ENCODE data around the gene UBE2E3.
"Not testable (repeated sequence)": the region's sequence is repeated elsewhere in the genome, so short reads cannot be mapped to it uniquely, and the experiment has no call there.

Gene UBE2E3

DNA sequence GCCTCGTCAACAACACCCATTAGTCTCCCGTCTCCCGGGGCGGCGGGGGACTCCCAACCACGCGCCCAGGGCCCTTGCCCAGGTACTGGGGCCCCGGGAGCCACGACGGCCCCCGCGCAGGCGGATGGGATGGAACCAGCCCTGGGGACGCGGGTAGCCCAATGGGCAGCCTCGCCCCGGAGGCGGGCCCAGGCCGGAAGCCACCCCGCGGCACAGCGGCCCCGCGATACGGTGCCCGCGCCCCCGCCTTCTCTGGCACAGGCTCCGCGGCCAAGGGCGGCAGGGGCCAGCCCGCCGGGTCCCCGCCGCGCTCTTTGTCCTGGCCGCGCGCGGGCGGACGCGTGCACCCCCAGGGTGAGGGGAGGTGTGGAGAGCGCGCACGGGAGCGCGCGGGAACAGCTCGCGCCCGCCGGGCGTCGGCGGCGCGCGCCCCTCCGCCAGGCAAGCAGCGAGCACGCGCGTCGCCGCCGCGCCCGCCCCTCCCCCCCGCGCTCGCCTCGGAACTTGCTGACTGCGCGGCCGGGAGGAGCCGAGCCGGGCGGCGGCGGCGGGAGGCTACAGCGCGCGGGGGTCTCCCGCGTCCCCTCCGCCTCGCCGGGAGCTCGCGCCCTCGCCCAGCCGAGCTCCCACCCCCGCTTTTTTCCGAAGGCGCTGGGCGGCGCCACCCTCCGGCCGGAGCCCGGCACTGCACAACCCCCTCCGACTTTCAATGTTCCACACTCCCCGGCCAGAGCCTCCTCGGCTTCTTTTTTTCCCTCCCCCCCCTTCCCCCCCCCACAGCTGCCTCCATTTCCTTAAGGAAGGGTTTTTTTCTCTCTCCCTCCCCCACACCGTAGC, at the start of gene UBE2E3:
Gene UBE2E3 (plus strand): TSS at position 500 of the 837 bp plus-strand sequence. CDS start 1,438 bp downstream, outside the sequence.
- Histone ChIP-seq H3K36me3 (ENCODE audit: control insufficient read depth in 1 of 2, insufficient read depth in 2 of 2, low read length in 2 of 2) (no peaks in the 10 kb centered on the region), H3K4me3 (ENCODE audit: low read depth in 1 of 2, low read length in 2 of 2) (peak within 1 kb of the TSS; percentile 84 to 93), H3K9ac (ENCODE audit: low read depth in 1 of 2, low read length in 2 of 2) (peak within 1 kb of the TSS; percentile 68 to 93), H3K9me3 (ENCODE audit: control insufficient read depth in 1 of 2, low read length in 2 of 2) (no peaks in the 10 kb centered on the region), H3K4me1 (ENCODE audit: control insufficient read depth in 1 of 2, insufficient read depth in 2 of 2, low read length in 2 of 2) (peaks cover 14 to 25% of the 10 kb centered on the region in 2 donors), H3K27me3 (ENCODE audit: control insufficient read depth in 1 of 2, insufficient read depth in 2 of 2, low read length in 2 of 2) (no peaks in the 10 kb centered on the region), H3K27ac (ENCODE audit: low read depth, low read length) (peak within 1 kb of the TSS; percentile 71)

DNA sequence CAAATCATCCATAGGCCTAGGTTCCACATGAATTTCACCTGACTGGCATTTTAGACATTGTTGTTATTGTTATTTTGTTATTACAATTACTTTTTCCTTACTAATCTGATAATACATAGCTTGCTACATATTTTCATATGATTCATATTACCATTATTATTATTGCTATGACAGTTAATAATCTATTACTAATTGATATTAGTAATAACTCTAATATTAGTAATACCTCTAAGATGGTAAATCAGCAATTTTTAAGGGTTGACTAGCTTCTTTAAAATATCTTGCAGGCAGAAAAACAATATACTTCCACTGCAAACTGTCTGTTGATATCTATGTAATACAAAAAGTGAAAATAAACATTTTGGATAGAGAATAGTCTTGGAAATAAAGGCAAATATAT, 48.6 kb upstream of the UBE2E3 start:
- Histone ChIP-seq H3K4me3 (ENCODE audit: low read depth in 1 of 2, low read length in 2 of 2) (no peak overlapping the region), H3K9me3 (ENCODE audit: control insufficient read depth in 1 of 2, low read length in 2 of 2) (no peaks in the 10 kb centered on the region), H3K36me3 (ENCODE audit: control insufficient read depth in 1 of 2, insufficient read depth in 2 of 2, low read length in 2 of 2) (no peaks in the 10 kb centered on the region), H3K4me1 (ENCODE audit: control insufficient read depth in 1 of 2, insufficient read depth in 2 of 2, low read length in 2 of 2) (no peaks in the 10 kb centered on the region), H3K27me3 (ENCODE audit: control insufficient read depth in 1 of 2, insufficient read depth in 2 of 2, low read length in 2 of 2) (no peaks in the 10 kb centered on the region), H3K9ac (ENCODE audit: low read depth in 1 of 2, low read length in 2 of 2) (no peak overlapping the region), H3K27ac (ENCODE audit: low read depth, low read length) (no peak overlapping the region)

- Histone ChIP-seq H3K4me1 (ENCODE audit: control insufficient read depth in 1 of 2, insufficient read depth in 2 of 2, low read length in 2 of 2) (no peaks in the 10 kb centered on the region), H3K27me3 (ENCODE audit: control insufficient read depth in 1 of 2, insufficient read depth in 2 of 2, low read length in 2 of 2) (no peaks in the 10 kb centered on the region), H3K4me3 (ENCODE audit: low read depth in 1 of 2, low read length in 2 of 2) (no peak overlapping the region), H3K9me3 (ENCODE audit: control insufficient read depth in 1 of 2, low read length in 2 of 2) (no peaks in the 10 kb centered on the region), H3K9ac (ENCODE audit: low read depth in 1 of 2, low read length in 2 of 2) (no peak overlapping the region), H3K36me3 (ENCODE audit: control insufficient read depth in 1 of 2, insufficient read depth in 2 of 2, low read length in 2 of 2) (no peaks in the 10 kb centered on the region), H3K27ac (ENCODE audit: low read depth, low read length) (no peak overlapping the region)
Measured at GRCh38 chr2:180933332-180933731, 47.1 kb upstream of the UBE2E3 start.

DNA sequence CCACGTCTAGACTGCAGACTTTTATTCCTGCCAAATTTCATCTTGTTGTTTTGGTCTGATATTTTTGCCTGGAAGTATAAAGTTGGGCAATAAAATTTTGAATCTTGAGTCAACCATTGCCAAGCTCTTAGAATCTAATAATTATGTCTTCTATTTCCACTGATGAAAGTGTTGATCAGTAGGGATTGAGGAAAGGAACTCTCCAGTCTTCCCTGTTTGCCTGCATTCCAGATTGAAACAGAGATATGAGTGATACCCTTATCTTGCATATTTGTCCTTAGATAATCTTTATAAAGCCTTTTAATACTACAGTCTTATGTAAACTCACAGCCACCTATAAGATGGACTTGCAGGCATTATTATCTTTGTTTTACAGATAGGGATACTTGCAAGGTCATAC, 45.5 kb upstream of the UBE2E3 start:
- Histone ChIP-seq H3K4me1 (ENCODE audit: control insufficient read depth in 1 of 2, insufficient read depth in 2 of 2, low read length in 2 of 2) (no peaks in the 10 kb centered on the region), H3K4me3 (ENCODE audit: low read depth in 1 of 2, low read length in 2 of 2) (no peak overlapping the region), H3K9me3 (ENCODE audit: control insufficient read depth in 1 of 2, low read length in 2 of 2) (no peaks in the 10 kb centered on the region), H3K9ac (ENCODE audit: low read depth in 1 of 2, low read length in 2 of 2) (no peak overlapping the region), H3K27me3 (ENCODE audit: control insufficient read depth in 1 of 2, insufficient read depth in 2 of 2, low read length in 2 of 2) (no peaks in the 10 kb centered on the region), H3K36me3 (ENCODE audit: control insufficient read depth in 1 of 2, insufficient read depth in 2 of 2, low read length in 2 of 2) (no peaks in the 10 kb centered on the region), H3K27ac (ENCODE audit: low read depth, low read length) (no peak overlapping the region)

DNA sequence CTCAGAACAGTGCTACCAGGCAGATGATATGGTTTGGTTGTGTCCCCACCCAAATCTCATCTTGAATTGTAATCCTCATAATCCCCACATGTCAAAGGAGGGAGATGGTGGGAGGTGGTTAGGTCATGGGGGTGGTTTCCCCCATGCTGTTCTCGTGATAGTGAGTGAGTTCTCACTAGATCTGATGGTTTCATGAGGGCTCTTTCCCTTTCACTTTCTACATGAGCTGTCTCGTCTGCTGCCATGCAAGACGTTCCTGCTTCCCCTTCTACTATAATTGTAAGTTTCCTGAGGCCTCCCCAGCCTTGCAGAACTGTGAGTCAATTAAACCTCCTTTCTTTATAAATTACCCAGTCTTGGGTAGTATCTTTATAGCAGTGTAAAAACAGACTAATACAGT, 42.9 kb upstream of the UBE2E3 start:
- not testable (repeated sequence) for H3K27ac ChIP-seq (ENCODE audit: low read depth, low read length); H3K9ac ChIP-seq (ENCODE audit: low read depth in 1 of 2, low read length in 2 of 2)

DNA sequence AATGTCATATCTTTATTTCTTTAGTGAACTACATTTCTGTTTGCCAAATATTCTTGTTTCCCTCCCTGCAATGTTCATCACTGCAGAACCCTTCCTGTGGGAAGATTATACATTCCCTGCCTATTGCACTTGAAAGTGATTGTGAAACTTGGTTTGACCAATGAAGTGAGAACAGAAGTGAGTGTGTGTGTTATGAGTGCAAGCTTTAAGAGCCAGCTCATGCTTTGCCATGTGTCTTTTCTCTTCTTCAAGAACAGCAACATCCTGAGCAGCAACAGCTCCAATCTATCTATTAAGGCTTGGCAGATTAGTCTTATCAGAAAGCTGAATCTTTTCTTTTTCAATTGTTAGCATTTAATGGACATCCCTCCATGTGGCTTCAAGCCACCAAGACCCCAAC, 42.0 kb upstream of the UBE2E3 start:
- H3K4me3 ChIP-seq (ENCODE audit: low read depth in 1 of 2, low read length in 2 of 2), result no peak overlapping the region
- no peaks in the 10 kb centered on the region for H3K27me3 ChIP-seq (ENCODE audit: control insufficient read depth in 1 of 2, insufficient read depth in 2 of 2, low read length in 2 of 2)
- H3K36me3 ChIP-seq (ENCODE audit: control insufficient read depth in 1 of 2, insufficient read depth in 2 of 2, low read length in 2 of 2), result no peaks in the 10 kb centered on the region
- no peaks in the 10 kb centered on the region for H3K4me1 ChIP-seq (ENCODE audit: control insufficient read depth in 1 of 2, insufficient read depth in 2 of 2, low read length in 2 of 2)
- H3K27ac ChIP-seq (ENCODE audit: low read depth, low read length), result no peak overlapping the region
- H3K9me3 ChIP-seq (ENCODE audit: control insufficient read depth in 1 of 2, low read length in 2 of 2), result no peaks in the 10 kb centered on the region
- no peak overlapping the region for H3K9ac ChIP-seq (ENCODE audit: low read depth in 1 of 2, low read length in 2 of 2)

More for the DNA sequence above, 42.9 kb upstream of the UBE2E3 start:
- H3K4me1 ChIP-seq (ENCODE audit: control insufficient read depth in 1 of 2, insufficient read depth in 2 of 2, low read length in 2 of 2); H3K9me3 ChIP-seq (ENCODE audit: control insufficient read depth in 1 of 2, low read length in 2 of 2); H3K36me3 ChIP-seq (ENCODE audit: control insufficient read depth in 1 of 2, insufficient read depth in 2 of 2, low read length in 2 of 2); H3K4me3 ChIP-seq (ENCODE audit: low read depth in 1 of 2, low read length in 2 of 2); H3K27me3 ChIP-seq (ENCODE audit: control insufficient read depth in 1 of 2, insufficient read depth in 2 of 2, low read length in 2 of 2): not testable (repeated sequence)

GRCh38 chr2:180943275-180943674, 37.1 kb upstream of the UBE2E3 start:
- no peak overlapping the region for H3K9ac ChIP-seq (ENCODE audit: low read depth in 1 of 2, low read length in 2 of 2)
- no peak overlapping the region for H3K27ac ChIP-seq (ENCODE audit: low read depth, low read length)
- no peaks in the 10 kb centered on the region for H3K9me3 ChIP-seq (ENCODE audit: control insufficient read depth in 1 of 2, low read length in 2 of 2)
- H3K36me3 ChIP-seq (ENCODE audit: control insufficient read depth in 1 of 2, insufficient read depth in 2 of 2, low read length in 2 of 2), result no peaks in the 10 kb centered on the region
- no peak overlapping the region for H3K4me3 ChIP-seq (ENCODE audit: low read depth in 1 of 2, low read length in 2 of 2)
- H3K27me3 ChIP-seq (ENCODE audit: control insufficient read depth in 1 of 2, insufficient read depth in 2 of 2, low read length in 2 of 2), result no peaks in the 10 kb centered on the region
- no peaks in the 10 kb centered on the region for H3K4me1 ChIP-seq (ENCODE audit: control insufficient read depth in 1 of 2, insufficient read depth in 2 of 2, low read length in 2 of 2)

- no peak overlapping the region for H3K4me3 ChIP-seq (ENCODE audit: low read depth in 1 of 2, low read length in 2 of 2)
Measured at GRCh38 chr2:180944372-180944771, 36.0 kb upstream of the UBE2E3 start.

DNA sequence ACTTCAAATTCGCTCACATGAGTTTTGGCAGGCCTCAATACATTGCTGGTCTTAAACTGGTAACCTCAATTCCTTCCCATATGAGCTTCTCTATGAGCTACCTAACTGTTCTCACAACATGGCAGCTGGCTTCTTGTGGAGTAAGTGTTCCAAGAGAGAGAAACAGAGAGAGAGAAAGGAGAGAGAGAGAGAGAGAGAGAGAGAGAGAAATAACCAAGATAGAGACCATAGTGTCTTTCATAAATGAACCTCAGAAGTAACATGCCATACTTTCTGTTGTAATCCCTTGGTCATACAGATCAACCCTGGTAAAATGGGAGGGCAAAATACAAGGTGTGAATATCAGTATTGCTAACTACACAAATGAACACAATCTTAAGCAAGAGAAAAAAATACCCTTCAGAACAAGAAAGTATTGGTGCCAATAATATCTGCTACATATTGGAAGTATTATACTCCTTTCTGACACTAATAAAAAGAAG, 33.2 kb upstream of the UBE2E3 start:
- H3K36me3 ChIP-seq (ENCODE audit: control insufficient read depth in 1 of 2, insufficient read depth in 2 of 2, low read length in 2 of 2), result no peaks in the 10 kb centered on the region
- no peaks in the 10 kb centered on the region for H3K4me1 ChIP-seq (ENCODE audit: control insufficient read depth in 1 of 2, insufficient read depth in 2 of 2, low read length in 2 of 2)
- no peak overlapping the region for H3K4me3 ChIP-seq (ENCODE audit: low read depth in 1 of 2, low read length in 2 of 2)

More at GRCh38 chr2:180944372-180944771, 36.0 kb upstream of the UBE2E3 start:
- H3K9ac ChIP-seq (ENCODE audit: low read depth in 1 of 2, low read length in 2 of 2), result no peak overlapping the region
- H3K27me3 ChIP-seq (ENCODE audit: control insufficient read depth in 1 of 2, insufficient read depth in 2 of 2, low read length in 2 of 2), result no peaks in the 10 kb centered on the region
- no peaks in the 10 kb centered on the region for H3K9me3 ChIP-seq (ENCODE audit: control insufficient read depth in 1 of 2, low read length in 2 of 2)
- H3K27ac ChIP-seq (ENCODE audit: low read depth, low read length), result no peak overlapping the region
- no peaks in the 10 kb centered on the region for H3K4me1 ChIP-seq (ENCODE audit: control insufficient read depth in 1 of 2, insufficient read depth in 2 of 2, low read length in 2 of 2)
- no peaks in the 10 kb centered on the region for H3K36me3 ChIP-seq (ENCODE audit: control insufficient read depth in 1 of 2, insufficient read depth in 2 of 2, low read length in 2 of 2)

GRCh38 chr2:180949896-180950295, 30.5 kb upstream of the UBE2E3 start:
- no peaks in the 10 kb centered on the region for H3K36me3 ChIP-seq (ENCODE audit: control insufficient read depth in 1 of 2, insufficient read depth in 2 of 2, low read length in 2 of 2)
- H3K27ac ChIP-seq (ENCODE audit: low read depth, low read length), result no peak overlapping the region
- H3K27me3 ChIP-seq (ENCODE audit: control insufficient read depth in 1 of 2, insufficient read depth in 2 of 2, low read length in 2 of 2), result no peaks in the 10 kb centered on the region
- H3K4me1 ChIP-seq (ENCODE audit: control insufficient read depth in 1 of 2, insufficient read depth in 2 of 2, low read length in 2 of 2), result no peaks in the 10 kb centered on the region
- no peaks in the 10 kb centered on the region for H3K9me3 ChIP-seq (ENCODE audit: control insufficient read depth in 1 of 2, low read length in 2 of 2)
- H3K4me3 ChIP-seq (ENCODE audit: low read depth in 1 of 2, low read length in 2 of 2), result no peak overlapping the region
- no peak overlapping the region for H3K9ac ChIP-seq (ENCODE audit: low read depth in 1 of 2, low read length in 2 of 2)

More for the DNA sequence above, 33.2 kb upstream of the UBE2E3 start:
- no peaks in the 10 kb centered on the region for H3K9me3 ChIP-seq (ENCODE audit: control insufficient read depth in 1 of 2, low read length in 2 of 2)
- no peak overlapping the region for H3K9ac ChIP-seq (ENCODE audit: low read depth in 1 of 2, low read length in 2 of 2)
- H3K27me3 ChIP-seq (ENCODE audit: control insufficient read depth in 1 of 2, insufficient read depth in 2 of 2, low read length in 2 of 2), result no peaks in the 10 kb centered on the region
- H3K27ac ChIP-seq (ENCODE audit: low read depth, low read length), result no peak overlapping the region
